ENCODE results near the gene AOX1. TPM values are rescaled to one million over a fixed set of nuclear protein-coding genes. Genes with fewer than 3 reads are reported as not detected.
A peak's percentile ranks its signal among the peaks of the same experiment; 100 is the strongest.
"Not testable (repeated sequence)": the region's sequence is repeated elsewhere in the genome, so short reads cannot be mapped to it uniquely, and the experiment has no call there.

The AOX1 gene
- total RNA-seq, 1 experiment from 2014 or later: 41.5 TPM

DNA sequence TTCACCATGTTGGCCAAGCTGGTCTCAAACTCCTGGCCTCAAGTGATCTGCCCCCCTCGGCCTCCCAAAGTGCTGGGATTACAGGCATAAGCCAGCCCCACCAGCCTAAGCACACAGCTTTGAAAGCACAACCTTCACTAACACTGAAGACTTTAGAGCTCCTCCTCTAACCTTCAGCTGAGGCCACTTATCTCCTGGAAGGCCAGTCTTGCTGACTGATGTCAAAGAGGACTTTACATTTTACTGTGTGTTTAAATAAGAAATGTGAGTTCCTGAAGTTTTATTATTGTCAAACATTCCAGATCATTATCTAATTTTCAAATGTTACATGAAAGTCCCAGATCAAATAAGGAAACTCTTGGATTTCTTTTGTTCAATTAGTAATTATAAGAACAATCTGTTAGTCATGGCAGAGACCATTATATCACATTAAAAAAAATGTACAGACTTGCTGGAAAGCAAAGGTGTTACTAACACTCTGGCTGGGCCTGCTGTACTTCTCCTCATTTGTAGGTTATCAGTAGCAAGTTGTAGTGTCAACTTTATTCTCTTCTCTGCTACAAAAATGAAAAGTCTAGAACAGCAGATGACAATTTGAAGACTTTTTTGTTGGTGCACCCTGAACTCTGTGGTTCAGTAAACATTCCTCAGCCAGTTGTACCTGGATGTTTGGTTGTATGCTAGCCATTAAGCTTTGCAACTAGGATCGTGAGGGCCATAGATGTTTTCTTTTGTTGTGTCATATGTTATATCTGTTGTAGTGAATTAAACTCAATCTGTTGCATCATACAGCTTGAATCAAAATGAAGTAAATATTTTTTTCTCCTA lies 80.0 kb downstream of the AOX1 start:
- DNase-seq (ENCODE audit: low read depth): no peak

DNA sequence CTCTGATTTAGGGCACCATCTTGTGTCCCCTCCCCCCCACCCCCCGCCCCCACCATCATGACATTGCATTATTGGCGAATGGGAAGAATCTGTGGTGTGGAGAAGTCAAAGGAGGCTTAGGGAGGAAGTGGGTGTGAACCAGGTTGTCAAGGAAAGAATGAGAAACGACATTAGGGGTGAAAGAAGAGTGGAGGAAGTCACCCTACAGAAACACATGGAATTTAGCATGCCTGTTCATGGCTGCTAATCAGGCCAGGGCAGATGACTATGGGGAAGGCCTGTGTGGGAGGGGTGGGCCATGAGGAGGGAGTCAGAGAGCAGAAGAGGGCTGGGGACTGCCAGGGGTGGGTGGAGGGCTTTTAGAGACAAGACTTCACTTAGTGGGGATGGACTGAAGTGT lies 81.6 kb downstream of the AOX1 start:
- no peak for DNase-seq (ENCODE audit: low read depth)

DNA sequence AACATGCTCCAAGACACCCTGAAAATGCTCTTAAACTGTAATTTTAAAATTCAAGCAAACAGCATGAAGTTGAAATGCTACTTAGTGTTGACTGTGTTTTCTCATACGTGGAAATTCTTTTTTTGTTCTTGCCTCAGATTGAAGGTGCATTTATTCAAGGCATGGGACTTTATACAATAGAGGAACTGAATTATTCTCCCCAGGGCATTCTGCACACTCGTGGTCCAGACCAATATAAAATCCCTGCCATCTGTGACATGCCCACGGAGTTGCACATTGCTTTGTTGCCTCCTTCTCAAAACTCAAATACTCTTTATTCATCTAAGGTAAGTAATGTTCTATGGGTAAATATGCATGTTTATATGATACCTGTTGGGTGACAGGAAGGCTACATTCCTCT lies 82.7 kb downstream of the AOX1 start:
- no peak for DNase-seq (ENCODE audit: low read depth)

DNA sequence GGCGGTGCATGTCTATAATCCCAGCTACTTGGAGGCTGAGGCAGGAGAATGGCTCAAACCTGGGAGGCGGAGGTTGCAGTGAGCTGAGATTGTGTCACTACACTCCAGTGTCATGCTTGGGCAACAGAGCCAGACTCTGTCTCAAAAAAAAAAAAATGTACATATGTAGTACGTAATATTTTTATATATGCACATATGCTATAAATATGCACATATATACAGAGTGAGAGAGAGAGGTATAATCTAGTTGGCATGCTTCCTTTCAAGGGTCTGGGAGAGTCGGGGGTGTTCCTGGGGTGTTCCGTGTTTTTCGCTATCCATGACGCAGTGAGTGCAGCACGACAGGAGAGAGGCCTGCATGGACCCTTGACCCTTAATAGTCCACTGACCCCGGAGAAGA lies 83.5 kb downstream of the AOX1 start:
- no peak for DNase-seq (ENCODE audit: low read depth)

DNA sequence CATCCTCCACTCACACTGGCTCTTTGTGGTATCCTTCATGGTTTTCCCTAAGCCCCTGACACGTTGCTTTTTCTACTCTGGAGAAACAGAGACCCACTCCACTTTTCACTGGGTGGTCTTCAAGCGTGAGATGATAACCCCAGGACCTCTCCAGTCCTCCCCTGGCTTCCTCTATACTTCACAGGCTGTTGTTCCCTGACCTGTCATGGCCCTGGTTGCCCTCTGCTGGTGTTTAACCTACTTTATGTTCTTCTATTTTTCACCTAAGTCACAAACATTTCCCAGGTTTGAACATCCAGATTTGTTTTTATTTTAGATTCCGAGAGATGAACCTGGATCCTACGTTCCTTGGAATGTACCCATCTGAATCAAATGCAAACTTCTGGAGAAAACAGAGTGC lies 84.5 kb downstream of the AOX1 start:
- DNase-seq (ENCODE audit: low read depth): no peak

DNA sequence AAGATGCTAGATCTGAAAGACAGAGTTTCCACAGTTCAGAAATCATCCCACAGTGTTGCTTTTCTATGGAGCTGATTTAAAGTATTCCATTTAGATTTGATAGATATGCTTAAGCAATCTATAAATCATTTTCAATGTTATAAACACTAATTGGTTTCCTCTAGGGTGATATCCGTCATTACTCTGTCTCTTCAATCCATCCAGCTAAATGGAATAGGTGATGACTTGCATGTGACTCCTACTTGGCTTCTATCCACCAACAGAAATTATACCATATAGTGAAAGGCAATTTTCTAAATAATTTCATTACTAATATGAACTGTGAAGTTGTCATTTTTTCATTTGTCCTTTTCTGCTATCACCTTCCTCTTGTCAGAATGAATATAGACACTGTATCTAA lies 84.9 kb downstream of the AOX1 start:
- DNase-seq (ENCODE audit: low read depth): no peak

DNA sequence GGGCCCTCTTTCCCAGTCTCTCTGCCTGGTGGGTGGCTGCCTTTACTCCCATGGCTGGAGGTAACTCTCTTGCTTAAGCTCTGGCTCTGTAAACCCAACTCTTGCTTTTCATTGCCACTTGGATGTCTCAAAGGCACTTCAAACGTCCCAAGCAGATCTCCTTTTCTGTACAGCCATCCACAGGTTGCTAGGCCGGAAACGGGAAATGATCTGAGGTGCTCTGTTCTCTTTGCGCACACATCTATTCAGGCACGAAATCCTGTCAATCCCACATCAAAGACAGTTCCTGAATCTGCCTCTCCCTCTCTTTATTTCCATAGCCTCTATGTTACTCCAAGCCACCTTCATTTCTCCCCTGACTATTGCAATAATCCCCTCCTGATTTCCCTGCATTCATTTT lies 87.4 kb downstream of the AOX1 start:
- no peak for DNase-seq (ENCODE audit: low read depth)

DNA sequence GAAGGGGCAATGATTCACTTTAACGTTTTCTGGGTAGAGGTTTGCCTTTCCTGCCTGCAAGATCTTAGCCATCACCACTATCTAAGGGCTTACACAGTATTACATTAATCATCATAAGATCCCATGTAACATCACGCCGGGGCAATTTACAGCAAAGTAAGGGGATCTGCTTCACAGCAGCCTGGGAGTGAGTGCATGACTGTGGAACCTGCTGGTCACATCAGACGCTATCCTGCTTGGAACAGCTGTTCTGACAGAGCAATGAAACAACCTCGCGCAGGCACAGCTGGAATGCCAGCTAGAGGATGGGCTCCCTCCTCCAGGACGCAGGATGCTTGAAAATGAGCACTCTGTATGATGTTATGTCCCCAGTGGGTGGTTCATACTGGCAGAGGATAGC lies 89.0 kb downstream of the AOX1 start:
- DNase-seq (ENCODE audit: low read depth): peak; percentile 44

DNA sequence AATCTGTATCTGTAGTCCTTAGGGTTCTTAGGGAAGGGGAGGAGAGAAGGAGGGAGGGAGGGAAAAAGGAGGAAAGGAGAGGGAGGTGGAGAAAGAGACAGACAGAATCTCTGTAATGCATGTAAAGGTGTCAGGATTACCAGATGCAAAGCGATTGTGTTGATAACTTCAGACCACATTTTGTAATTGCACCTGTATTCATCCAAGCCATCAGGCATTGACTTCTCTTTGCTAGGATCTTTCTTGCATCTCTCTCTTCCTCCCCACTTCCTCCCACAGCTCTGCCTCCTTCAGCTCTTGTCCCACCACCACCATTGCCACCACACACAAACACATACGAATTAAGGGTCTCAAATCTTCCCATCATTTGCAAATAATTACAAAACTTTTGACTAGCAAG lies 91.4 kb downstream of the AOX1 start:
- DNase-seq (ENCODE audit: low read depth): no peak

DNA sequence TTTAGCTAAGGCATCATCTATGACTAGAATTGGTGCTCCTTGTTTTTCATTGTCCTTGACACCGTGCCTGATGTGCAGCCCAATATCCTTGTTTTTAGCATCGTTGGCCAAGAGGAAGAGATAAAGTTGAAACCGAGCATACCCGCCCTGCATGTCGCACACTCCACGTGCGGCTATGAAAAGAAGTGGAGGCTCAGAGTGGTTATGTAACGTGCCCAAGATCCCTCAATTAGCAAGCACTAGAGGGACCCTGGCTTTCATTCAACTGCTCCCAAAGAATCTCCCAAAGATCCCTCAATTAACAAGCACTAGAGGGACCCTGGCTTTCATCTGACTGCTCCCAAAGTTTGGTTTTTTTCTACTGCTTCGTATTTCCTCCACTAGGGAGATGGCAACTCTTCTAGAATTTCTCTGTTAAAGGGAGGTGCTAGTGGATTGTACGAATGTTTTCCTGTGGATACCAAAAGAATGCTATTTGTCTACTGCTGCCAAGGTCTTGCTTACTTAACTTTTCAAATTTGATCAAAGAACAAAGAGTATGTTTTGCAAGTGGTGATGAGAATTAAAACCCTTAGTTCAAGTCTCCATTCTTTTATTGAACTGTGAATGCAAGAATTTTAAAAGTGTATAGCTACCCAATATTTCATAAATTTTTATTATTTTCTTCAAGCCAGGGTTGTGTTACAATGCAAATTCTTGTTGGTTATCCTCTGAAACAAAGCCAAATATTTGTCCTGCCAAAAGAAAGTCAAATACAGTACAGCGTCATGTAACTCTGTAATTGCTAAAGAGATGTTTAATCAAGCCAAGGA lies 92.1 kb downstream of the AOX1 start:
- peak; percentile 58 for DNase-seq (ENCODE audit: low read depth)

DNA sequence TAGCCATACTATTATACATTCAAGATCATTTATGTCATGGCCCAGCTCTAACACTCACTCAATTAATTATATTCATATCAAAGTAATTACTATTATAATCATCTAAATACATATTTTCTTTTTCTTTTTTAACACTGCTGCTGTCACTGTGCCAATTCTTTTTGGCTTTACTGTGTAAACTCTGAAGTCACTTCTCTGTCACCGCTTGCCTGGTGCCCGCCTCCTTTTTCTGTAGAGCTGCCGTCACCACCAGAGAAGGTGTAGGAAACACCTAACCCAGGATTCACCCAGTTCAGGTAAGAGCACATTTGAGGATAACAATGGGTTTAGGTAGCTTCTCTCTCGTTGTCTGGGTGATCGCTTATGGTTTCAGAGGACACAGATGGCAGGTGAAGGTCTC lies 93.3 kb downstream of the AOX1 start:
- DNase-seq (ENCODE audit: low read depth): no peak

DNA sequence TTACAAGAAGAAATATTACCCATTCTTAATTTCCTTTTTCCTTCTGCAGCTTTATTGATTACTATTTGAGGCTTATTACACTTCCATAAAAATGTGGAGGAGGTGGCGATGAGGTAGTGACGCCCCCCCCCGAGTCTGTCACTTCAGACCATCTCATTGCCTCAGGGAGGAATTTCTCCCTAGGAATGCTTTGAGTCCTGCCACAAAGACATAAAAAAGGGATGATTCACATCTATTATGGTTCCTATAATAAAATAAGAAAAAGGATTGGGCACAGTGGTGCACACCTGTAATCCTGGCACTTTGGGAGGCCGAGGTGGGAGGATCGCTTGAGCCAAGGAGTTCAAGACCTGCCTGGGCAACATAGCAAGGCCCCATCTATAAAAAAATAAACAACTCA lies 93.7 kb downstream of the AOX1 start:
- DNase-seq (ENCODE audit: low read depth): no peak

DNA sequence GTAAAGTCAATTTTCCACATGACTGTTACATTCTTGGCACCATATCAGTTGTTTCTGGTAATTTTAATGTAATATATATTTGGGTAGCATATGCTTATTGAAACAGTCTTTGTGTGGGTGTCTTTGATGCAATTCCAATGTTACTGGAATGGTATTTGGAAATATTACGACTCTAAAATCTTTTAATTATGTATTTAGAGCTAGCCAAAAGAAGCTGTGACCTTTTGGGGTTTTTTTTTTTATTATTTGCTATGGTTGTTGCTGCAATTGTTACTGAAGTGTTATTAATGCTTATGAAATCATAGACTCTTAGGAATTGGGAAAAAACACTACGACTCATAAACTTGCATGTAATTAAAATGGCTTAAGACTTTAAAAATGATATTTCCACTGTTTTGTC lies 95.9 kb downstream of the AOX1 start:
- no peak for DNase-seq (ENCODE audit: low read depth)

DNA sequence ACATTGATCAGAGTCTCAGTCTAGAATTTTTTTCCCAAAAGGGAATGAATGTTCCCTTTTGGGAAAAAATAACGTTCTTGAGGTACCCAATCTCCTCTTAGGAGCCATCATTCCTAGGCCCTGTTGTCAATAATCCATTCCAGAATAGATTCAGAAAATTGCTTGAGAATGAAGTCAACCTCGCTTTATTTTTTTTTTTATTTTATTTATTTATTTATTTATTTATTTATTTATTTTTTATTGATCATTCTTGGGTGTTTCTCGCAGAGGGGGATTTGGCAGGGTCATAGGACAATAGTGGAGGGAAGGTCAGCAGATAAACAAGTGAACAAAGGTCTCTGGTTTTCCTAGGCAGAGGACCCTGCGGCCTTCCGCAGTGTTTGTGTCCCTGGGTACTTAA lies 96.6 kb downstream of the AOX1 start:
- DNase-seq (ENCODE audit: low read depth): not testable (repeated sequence)

DNA sequence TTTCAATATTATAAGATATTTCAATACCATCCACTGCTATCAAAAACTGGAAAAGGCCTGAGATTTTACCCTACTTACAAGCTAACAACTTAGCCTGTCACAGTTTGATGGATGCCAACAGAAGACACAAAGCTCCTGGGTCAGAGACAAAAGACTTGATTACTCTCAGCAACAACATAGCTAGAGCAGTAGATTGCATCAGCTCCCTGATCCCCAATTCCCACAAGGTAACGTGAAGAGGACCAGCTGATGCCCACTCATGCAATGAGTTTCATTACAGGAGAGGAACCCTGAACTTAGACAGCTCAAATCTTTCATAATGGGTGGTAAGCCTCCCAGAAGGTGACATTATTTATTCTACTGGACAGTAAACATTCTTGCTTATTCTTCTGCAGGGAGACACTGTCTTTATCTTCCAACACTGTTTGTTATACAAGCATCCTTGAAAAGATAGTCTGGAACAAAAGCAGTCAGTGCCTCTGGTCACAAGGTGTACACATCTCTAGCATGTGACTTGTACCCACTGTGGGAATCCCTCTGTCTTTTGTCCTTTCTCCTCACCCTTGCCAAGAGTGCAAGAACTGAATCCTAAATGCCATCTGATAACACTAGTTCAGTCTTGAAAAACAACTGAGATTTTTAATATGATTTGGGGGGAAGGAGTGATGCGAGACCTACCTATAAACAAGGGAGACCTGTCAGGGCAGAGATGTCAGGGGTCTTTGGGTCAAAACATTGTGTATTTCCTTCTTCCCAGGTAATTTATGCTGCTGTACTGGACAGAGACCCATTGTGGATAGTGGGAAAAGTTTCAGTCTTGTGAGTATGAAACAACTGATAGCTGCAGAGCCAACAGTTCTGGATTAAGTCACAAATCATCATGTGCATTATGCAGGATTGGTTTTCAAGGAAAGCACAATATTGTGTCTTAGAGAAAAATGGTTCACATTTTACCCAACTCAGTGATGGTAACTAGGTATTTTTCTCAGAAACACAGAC lies 102.4 kb downstream of the AOX1 start:
- DNase-seq (ENCODE audit: low read depth): peak; percentile 31

DNA sequence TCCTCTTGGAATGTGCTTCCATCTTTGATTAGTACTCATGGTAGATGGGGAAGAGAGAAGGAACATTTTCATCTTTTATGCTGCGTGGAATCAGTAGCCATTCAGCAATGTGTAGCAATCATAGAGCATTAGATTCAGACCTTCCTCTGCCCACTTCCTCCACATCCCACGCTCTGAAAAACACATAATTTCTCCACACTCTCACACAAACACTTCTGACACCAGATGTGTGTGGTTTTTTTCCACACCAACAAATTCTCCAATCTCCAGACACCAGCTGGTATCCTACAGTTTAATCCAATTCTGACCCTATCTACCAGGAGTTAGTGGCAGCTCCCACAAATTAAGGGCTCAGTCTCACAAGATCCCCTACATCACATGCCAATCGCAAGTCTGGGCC lies 103.3 kb downstream of the AOX1 start:
- DNase-seq (ENCODE audit: low read depth): no peak

DNA sequence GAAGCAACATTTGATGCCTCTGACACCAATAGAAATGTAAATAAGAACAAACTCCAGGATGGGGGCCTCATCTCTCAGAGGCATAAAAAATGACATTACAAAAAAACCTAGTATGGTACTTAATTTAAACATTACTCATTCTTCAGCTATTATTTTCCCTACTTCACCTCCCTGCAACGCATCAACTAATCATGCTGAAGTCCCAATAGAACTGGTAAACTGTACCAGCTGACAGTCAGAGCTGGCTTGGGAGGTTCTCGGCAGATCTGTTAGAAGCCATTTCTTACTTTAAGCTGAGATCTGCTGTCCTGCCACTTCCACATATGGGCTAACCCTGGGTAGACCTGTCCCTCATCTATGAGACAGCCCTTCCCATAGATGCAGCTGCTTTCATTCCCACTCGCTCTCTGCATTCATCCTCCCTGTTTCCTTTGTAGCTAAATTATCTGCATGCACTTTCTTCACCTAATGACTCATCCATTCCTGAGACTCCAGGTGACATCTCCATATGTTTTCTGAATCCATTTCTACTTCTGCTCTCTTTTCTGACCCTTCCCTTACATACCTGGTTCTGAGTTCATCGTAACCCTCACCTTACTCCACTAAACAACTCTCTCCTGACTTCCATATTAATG lies 108.1 kb downstream of the AOX1 start:
- DNase-seq (ENCODE audit: low read depth): no peak

DNA sequence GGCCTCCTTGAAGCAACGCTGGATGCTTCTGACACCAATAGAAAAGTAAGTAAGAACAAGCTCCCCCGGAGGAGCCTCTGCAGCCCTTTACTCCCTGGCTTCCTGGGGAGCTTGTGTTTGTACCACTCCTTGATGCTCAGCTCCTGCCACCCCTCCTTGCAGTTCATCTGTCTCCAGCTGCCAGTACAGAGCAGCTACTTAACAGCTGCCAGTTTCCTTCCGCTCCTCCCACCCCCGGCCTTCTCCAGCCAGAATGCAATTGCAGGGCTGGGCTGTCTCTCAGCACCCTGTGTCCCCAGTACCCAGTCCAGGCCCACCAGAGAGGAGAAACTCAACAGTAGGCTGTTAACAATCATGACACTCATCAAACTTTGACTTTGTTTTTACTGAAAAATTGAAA lies 109.4 kb downstream of the AOX1 start:
- DNase-seq (ENCODE audit: low read depth): peak; percentile 48

DNA sequence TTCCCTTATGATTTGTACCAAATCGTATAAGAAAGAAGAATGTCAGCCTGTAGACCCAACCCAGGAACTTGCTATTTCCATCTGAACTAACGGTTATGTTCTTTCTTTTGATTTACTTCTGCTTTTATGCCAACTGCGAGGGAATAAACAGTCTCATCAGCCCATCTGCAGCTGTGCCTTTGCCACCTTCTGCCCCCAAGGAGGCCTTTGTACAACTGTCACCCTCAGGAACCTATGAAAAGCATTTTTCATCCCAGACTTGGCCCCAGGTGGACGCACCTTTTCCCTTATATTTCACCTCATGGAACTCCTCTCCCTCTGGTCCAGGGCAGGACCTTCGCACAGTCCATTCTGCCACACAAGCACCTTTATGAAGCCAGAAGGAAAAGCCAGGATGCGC lies 109.8 kb downstream of the AOX1 start:
- DNase-seq (ENCODE audit: low read depth): no peak

DNA sequence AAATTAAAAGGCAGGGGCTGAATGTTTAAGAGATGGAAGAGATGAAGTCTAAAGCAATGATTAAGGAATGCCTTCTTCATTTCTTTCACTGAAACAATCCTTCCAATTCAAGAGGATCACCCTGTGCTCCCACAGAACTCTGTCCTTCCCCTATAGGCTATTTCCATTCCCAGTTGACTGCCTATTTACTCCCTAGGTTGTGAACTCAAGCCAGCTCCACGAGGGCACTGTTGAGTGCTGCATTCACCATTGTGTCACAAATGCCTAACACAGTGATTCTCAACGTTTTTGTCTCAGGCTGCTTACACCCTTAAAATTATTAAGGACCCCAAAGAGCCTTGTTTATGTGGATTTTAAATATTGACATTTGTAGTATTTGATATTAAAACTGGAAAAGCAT lies 112.4 kb downstream of the AOX1 start:
- no peak for DNase-seq (ENCODE audit: low read depth)

DNA sequence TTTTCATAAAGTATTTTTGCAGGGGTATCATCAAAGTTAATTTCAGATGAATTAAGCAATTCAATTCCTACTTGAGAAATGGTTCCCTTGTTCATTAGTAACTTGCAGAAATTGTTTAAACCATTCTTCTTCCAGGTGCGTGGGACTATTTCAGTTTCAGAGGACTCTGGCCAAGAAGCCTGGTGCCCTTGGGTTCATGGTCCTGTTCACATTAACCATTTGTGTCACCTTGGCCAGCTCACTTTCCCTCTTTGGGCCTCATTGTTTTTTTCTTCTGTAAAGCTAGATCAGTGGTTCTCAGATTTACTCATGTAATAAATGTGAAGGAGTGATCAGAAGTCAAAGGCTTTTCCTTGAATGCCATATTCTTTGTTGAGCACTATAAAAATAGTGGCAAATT lies 113.5 kb downstream of the AOX1 start:
- no peak for DNase-seq (ENCODE audit: low read depth)

All from LHCN-M2 (cell line).